T1000 (cell line): Measurements from ENCODE around the gene ZFP90.

Experiments used
- DNase-seq: peaks from one replicate; lab custom pipeline; 2025; ENCODE audit warnings: mixed read lengths; lab: John Stamatoyannopoulos, UW

ZFP90 gene

GRCh38 chr16:68590201-68590994 lies 51.3 kb downstream of the ZFP90 start:
- peak; percentile 29 for DNase-seq

- DNase-seq, result no peak
These were observed 53.6 kb downstream of the ZFP90 start for GRCh38 chr16:68592466-68593337.

- DNase-seq, result no peak
These were observed 57.2 kb downstream of the ZFP90 start for GRCh38 chr16:68596266-68596665.

GRCh38 chr16:68599586-68599985 lies 60.5 kb downstream of the ZFP90 start:
- DNase-seq, result no peak

GRCh38 chr16:68605746-68606145 lies 66.7 kb downstream of the ZFP90 start:
- no peak for DNase-seq

- DNase-seq, result no peak
These were observed 68.4 kb downstream of the ZFP90 start for GRCh38 chr16:68607443-68607842.

GRCh38 chr16:68608330-68608729 lies 69.2 kb downstream of the ZFP90 start:
- DNase-seq, result no peak

GRCh38 chr16:68612996-68613395 lies 73.9 kb downstream of the ZFP90 start:
- DNase-seq, result no peak

GRCh38 chr16:68617734-68618133 lies 78.6 kb downstream of the ZFP90 start:
- no peak for DNase-seq
